GM12878 (cell line): ENCODE measurements around the gene ITIH1. TPM values are rescaled to one million over a fixed set of nuclear protein-coding genes. Genes with fewer than 3 reads are reported as not detected.

Experiments used
- ATAC-seq: fragments of 200-7000 bp; cut with Tn5 transposase; 3 replicates; pipeline ENCODE4 v1.9.1; 2020; ENCODE audit warnings: mild to moderate bottlenecking, moderate library complexity
- BruUV-seq: library from RNA; stranded (reverse); fragments of 400-500 nt; replicated peaks from 2 replicates; lab custom pipeline; 2021; lab: Mats Ljungman, UMichigan
- CTCF ChIA-PET: fragments of 300-600 bp; sonication (Branson Sonifier 250); formaldehyde crosslinking; extraction: SDS; loops from one replicate; lab custom pipeline; 2021; ENCODE audit warnings: inconsistent platforms; lab: Yijun Ruan, JAX
- POLR2A ChIA-PET: fragments of 350-600 bp; formaldehyde crosslinking; extraction: SDS; loops from one replicate; lab custom pipeline; 2021; ENCODE audit warnings: inconsistent platforms; lab: Charles Lee
- RAD21 ChIA-PET: fragments of 300-600 bp; sonication (Branson Sonifier 250); formaldehyde crosslinking; loops from one replicate; lab custom pipeline; 2023; ENCODE audit warnings: antibody characterized with exemption; ENCODE audit not compliant: unreplicated experiment; lab: Charles Lee
- SMC1A ChIA-PET: fragments of 300-600 bp; sonication (Branson Sonifier 250); formaldehyde crosslinking; loops from one replicate; lab custom pipeline; 2023; ENCODE audit not compliant: unreplicated experiment, uncharacterized antibody; lab: Charles Lee
- DNase-seq: peaks from one replicate; pipeline ENCODE4 v3.0.0-alpha.2; 2011; ENCODE audit warnings: low read depth, low spot score
- FAIRE-seq: peaks from 3 replicates; lab custom pipeline; 2011; peaks lifted over from hg19 to GRCh38; lab: Jason Lieb, UNC
- H2AFZ ChIP-seq: 2 replicates; pipeline ENCODE4 v1.6.0; 2011; ENCODE audit warnings: low read depth, low read length, control low read depth; ENCODE audit not compliant: control insufficient read depth
- H3K27ac ChIP-seq: 2 replicates; pipeline ENCODE4 v1.5.1; 2011; ENCODE audit warnings: control low read depth; ENCODE audit not compliant: control insufficient read depth, insufficient read depth
- H3K27me3 ChIP-seq, 2 experiments: replicated peaks in 1 of 2; 2 replicates each; pipeline versions ENCODE4 v1.6.0 to v1.6.1; 2011; ENCODE audit warnings: low read length in 1 of 2; ENCODE audit not compliant: control insufficient read depth in 2 of 2, insufficient read depth in 2 of 2
- H3K36me3 ChIP-seq, 2 experiments: 2 replicates each; pipeline ENCODE4 v1.5.1; 2011; ENCODE audit warnings: low read length in 1 of 2; ENCODE audit not compliant: control insufficient read depth in 2 of 2, insufficient read depth in 2 of 2
- H3K4me1 ChIP-seq: 2 replicates; pipeline ENCODE4 v1.6.1; 2011; ENCODE audit warnings: mild to moderate bottlenecking, low read length, moderate library complexity, mixed read lengths; ENCODE audit not compliant: control insufficient read depth, insufficient read depth
- H3K4me2 ChIP-seq: 2 replicates; pipeline ENCODE4 v1.6.0; 2011; ENCODE audit warnings: control low read depth; ENCODE audit not compliant: control insufficient read depth, insufficient read depth
- H3K4me3 ChIP-seq: fragments of 200-600 bp; sonication (generic); 2 replicates; pipeline ENCODE4 v1.5.1; 2016
- H3K79me2 ChIP-seq: 2 replicates; pipeline ENCODE4 v1.6.0; 2011; ENCODE audit warnings: low read length; ENCODE audit not compliant: control insufficient read depth, insufficient read depth
- H3K9ac ChIP-seq: 2 replicates; pipeline ENCODE4 v1.8.0; 2011; ENCODE audit warnings: low read length, control low read depth, mixed read lengths; ENCODE audit not compliant: control insufficient read depth, insufficient read depth
- H3K9me3 ChIP-seq: replicated peaks from 3 replicates; pipeline ENCODE4 v1.5.1; 2011; ENCODE audit warnings: mild to moderate bottlenecking, low read length; ENCODE audit not compliant: control insufficient read depth, insufficient read depth
- H4K20me1 ChIP-seq: 2 replicates; pipeline ENCODE4 v1.6.0; 2011; ENCODE audit not compliant: control insufficient read depth, insufficient read depth
- ESRRA ChIP-seq: IDR thresholded peaks from 2 replicates; pipeline ENCODE4 v1.6.1; 2012; ENCODE audit warnings: mild to moderate bottlenecking, low read length, improper control_type of control experiment
- MEF2B ChIP-seq: fragments of 450-650 bp; IDR thresholded peaks from 2 replicates; pipeline ENCODE4 v1.6.1; 2018; ENCODE audit warnings: mild to moderate bottlenecking, moderate library complexity; ENCODE audit not compliant: partially characterized antibody, poor library complexity, severe bottlenecking
- POLR2AphosphoS5 ChIP-seq: IDR thresholded peaks from 2 replicates; pipeline ENCODE4 v1.6.1; 2011; ENCODE audit warnings: mild to moderate bottlenecking, low read length, inconsistent platforms
- POU2F2 ChIP-seq: IDR thresholded peaks from 3 replicates; pipeline ENCODE4 v1.6.1; 2011; ENCODE audit warnings: low read depth, mild to moderate bottlenecking, low read length, borderline replicate concordance
- SIX5 ChIP-seq: IDR thresholded peaks from 2 replicates; pipeline ENCODE4 v1.6.1; 2011; ENCODE audit warnings: mild to moderate bottlenecking, low read depth, low read length, moderate library complexity; ENCODE audit not compliant: severe bottlenecking
- ZNF274 ChIP-seq: IDR thresholded peaks from one replicate; pipeline ENCODE4 v1.8.0; 2011; ENCODE audit not compliant: insufficient read length, insufficient read depth
- WGBS: methylation state at CpG from one replicate; pipeline ENCODE4 v1.1.6; 2016; ENCODE audit warnings: low lambda C conversion rate; ENCODE audit not compliant: insufficient replicate concordance, insufficient coverage; ENCODE audit errors: missing lambda C conversion rate; 5-methylcytosine and 5-hydroxymethylcytosine counted together
- in situ Hi-C: fragments of 300-500 bp; cut with MboI; formaldehyde crosslinking; loops from 9 replicates; pipeline ENCODE4 v1.14.3; 2018; ENCODE audit warnings: mixed read lengths
- intact Hi-C: fragments of 100-400 bp; cut with micrococcal nuclease; formaldehyde crosslinking; loops from one replicate; pipeline ENCODE4 v1.14.2; 2022; ENCODE audit not compliant: unreplicated experiment
- polyA plus RNA-seq, 11 experiments: library from polyadenylated mRNA; depleted of rRNA in 4 of 11; unstranded in 6 of 11; stranded (reverse) in 5 of 11; fragments of >200 nt; fragmentation: Nextera tagmentation in 4 of 11; fragmentation: Illumina TruSeq in 1 of 11; extraction: Ambion mirVana in 4 of 11; extraction: Trizol in 1 of 11; gene quantifications; 1 replicate in 1 of 11; 2 replicates in 10 of 11; pipeline versions ENCODE4 v1.2.1 to v1.2.3, GENCODE V29; 2011 to 2016; ENCODE audit warnings: inconsistent platforms in 2 of 11, missing spikeins in 2 of 11, low read depth in 1 of 11
- total RNA-seq, 4 experiments: library from RNA; depleted of rRNA in 3 of 4; stranded (reverse); fragments of >200 nt in 3 of 4; fragmentation: Illumina TruSeq in 1 of 4; extraction: Trizol in 1 of 4; gene quantifications; 2 replicates each; pipeline versions ENCODE4 v1.2.1 to v1.2.3, GENCODE V29; 2013 to 2021
- TF ChIP-seq, protein P1 (sequence below): fragments of 450-650 bp; IDR thresholded peaks from 2 replicates; pipeline ENCODE4 v1.6.1; 2017; ENCODE audit warnings: mild to moderate bottlenecking, moderate library complexity

ITIH1 gene
- total and polyA plus RNA-seq, 10 of the 15 experiments (the other 5 are each of a cell fraction or from before 2014, with no cell fraction given): 0.33 to 0.64 (median 0.44) TPM; not detected in 7

GRCh38 chr3:52790337-52790736 is 12.9 kb downstream of the ITIH1 start (continued):
- TF ChIP-seq ZNF274: no peak
- TF ChIP-seq POLR2AphosphoS5: no peak
- TF ChIP-seq POU2F2: no peak
- TF ChIP-seq SIX5: no peak

DNA sequence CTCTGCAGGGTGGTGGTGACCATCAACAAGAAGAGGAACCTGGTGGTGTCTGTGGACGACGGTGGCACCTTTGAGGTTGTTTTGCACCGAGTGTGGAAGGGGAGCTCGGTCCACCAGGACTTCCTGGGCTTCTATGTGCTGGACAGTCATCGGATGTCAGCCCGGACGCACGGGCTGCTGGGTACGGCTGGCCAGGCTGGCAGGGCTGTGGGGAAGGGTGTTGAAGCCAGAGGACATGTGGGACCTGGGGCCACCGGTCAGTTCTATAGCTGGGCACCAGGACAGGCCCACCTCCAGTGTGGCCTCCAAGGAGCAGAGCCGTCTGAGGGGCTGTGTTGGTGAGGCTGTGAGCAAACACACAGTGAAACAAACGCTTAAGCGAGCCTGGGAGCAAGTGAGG is 13.3 kb downstream of the ITIH1 start:
- Histone ChIP-seq H3K4me2 (no peak overlapping the region), H2AFZ (no peak overlapping the region), H3K36me3 (no peaks in the 10 kb centered on the region), H3K9me3 (no peaks in the 10 kb centered on the region), H3K4me1 (no peaks in the 10 kb centered on the region), H3K9ac (no peak overlapping the region), H3K4me3 (no peak overlapping the region), H4K20me1 (no peaks in the 10 kb centered on the region), H3K27me3 (no peaks in the 10 kb centered on the region; a peak in 1 of 4 replicates), H3K27ac (no peak overlapping the region), H3K79me2 (no peaks in the 10 kb centered on the region)
- ChIA-PET SMC1A (no interaction called here), RAD21 (no interaction called here), POLR2A (interaction anchor here (0.6 kb wide), 1 partner anchor 20 kb away, joined by 4 read pairs; no protein-coding TSS in a partner anchor), CTCF (no interaction called here)
- intact Hi-C loops (no loop called here), in situ Hi-C loops (no loop called here)
- TF ChIP-seq, protein P1, sequence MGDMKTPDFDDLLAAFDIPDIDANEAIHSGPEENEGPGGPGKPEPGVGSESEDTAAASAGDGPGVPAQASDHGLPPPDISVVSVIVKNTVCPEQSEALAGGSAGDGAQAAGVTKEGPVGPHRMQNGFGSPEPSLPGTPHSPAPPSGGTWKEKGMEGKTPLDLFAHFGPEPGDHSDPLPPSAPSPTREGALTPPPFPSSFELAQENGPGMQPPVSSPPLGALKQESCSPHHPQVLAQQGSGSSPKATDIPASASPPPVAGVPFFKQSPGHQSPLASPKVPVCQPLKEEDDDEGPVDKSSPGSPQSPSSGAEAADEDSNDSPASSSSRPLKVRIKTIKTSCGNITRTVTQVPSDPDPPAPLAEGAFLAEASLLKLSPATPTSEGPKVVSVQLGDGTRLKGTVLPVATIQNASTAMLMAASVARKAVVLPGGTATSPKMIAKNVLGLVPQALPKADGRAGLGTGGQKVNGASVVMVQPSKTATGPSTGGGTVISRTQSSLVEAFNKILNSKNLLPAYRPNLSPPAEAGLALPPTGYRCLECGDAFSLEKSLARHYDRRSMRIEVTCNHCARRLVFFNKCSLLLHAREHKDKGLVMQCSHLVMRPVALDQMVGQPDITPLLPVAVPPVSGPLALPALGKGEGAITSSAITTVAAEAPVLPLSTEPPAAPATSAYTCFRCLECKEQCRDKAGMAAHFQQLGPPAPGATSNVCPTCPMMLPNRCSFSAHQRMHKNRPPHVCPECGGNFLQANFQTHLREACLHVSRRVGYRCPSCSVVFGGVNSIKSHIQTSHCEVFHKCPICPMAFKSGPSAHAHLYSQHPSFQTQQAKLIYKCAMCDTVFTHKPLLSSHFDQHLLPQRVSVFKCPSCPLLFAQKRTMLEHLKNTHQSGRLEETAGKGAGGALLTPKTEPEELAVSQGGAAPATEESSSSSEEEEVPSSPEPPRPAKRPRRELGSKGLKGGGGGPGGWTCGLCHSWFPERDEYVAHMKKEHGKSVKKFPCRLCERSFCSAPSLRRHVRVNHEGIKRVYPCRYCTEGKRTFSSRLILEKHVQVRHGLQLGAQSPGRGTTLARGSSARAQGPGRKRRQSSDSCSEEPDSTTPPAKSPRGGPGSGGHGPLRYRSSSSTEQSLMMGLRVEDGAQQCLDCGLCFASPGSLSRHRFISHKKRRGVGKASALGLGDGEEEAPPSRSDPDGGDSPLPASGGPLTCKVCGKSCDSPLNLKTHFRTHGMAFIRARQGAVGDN: no peak
- no peak for TF ChIP-seq ESRRA
- no peak for TF ChIP-seq MEF2B
- 56% methylated on average over 13 of the region's 13 CpGs for WGBS
- DNase-seq (no peak), ATAC-seq (no peak), FAIRE-seq (no peak)
- BruUV-seq: no TSS peak
